GM23338 (cell line): Measurements from ENCODE around the gene TOM1L1. TPM values are rescaled to one million over a fixed set of nuclear protein-coding genes. Genes with fewer than 3 reads are reported as not detected.

Source experiments
- ATAC-seq: fragments of 200-7000 bp; cut with Tn5 transposase; 3 replicates; pipeline ENCODE4 v1.9.1; 2020
- DNase-seq: peaks from one replicate; pipeline ENCODE4 v3.0.0-alpha.2; 2015; ENCODE audit warnings: low spot score
- H2AFZ ChIP-seq: fragments of 200-600 bp; sonication (generic); 2 replicates; pipeline ENCODE4 v1.8.0; 2016; ENCODE audit warnings: antibody characterized with exemption, mild to moderate bottlenecking, moderate library complexity
- H3F3A ChIP-seq: fragments of 200-600 bp; sonication (generic); replicated peaks from 2 replicates; pipeline ENCODE4 v1.8.0; 2017; ENCODE audit warnings: antibody characterized with exemption, mixed run types, low read depth
- H3K27ac ChIP-seq: fragments of 200-600 bp; sonication (generic); 2 replicates; pipeline ENCODE4 v1.6.1; 2016; ENCODE audit warnings: low read depth
- H3K27me3 ChIP-seq: fragments of 200-600 bp; sonication (generic); 2 replicates; pipeline ENCODE4 v1.8.0; 2016; ENCODE audit warnings: mild to moderate bottlenecking, mixed run types, moderate library complexity; ENCODE audit not compliant: insufficient read depth
- H3K36me3 ChIP-seq: fragments of 200-600 bp; sonication (generic); 2 replicates; pipeline ENCODE4 v1.8.0; 2016; ENCODE audit warnings: mild to moderate bottlenecking; ENCODE audit not compliant: insufficient read depth
- H3K4me1 ChIP-seq: fragments of 200-600 bp; sonication (generic); 2 replicates; pipeline ENCODE4 v1.8.0; 2016; ENCODE audit warnings: mild to moderate bottlenecking, moderate library complexity; ENCODE audit not compliant: insufficient read depth
- H3K4me2 ChIP-seq: fragments of 200-600 bp; sonication (generic); 2 replicates; pipeline ENCODE4 v1.7.1; 2017; ENCODE audit warnings: mixed run types
- H3K4me3 ChIP-seq: fragments of 200-600 bp; sonication (generic); 2 replicates; pipeline ENCODE4 v1.6.1; 2016; ENCODE audit warnings: mixed run types
- H3K79me2 ChIP-seq: fragments of 200-600 bp; sonication (generic); replicated peaks from 2 replicates; pipeline ENCODE4 v1.8.0; 2017; ENCODE audit warnings: mild to moderate bottlenecking; ENCODE audit not compliant: insufficient read depth
- H3K9me2 ChIP-seq: fragments of 200-600 bp; sonication (generic); 2 replicates; pipeline ENCODE4 v1.8.0; 2017; ENCODE audit not compliant: insufficient read depth
- H4K20me1 ChIP-seq: fragments of 200-600 bp; sonication (generic); replicated peaks from 2 replicates; pipeline ENCODE4 v1.8.0; 2017; ENCODE audit warnings: mild to moderate bottlenecking; ENCODE audit not compliant: insufficient read depth
- H3K27ac Mint-ChIP-seq: 2 replicates; pipeline ENCODE4 v1.8.0; 2020; ENCODE audit warnings: inconsistent platforms, mild to moderate bottlenecking, moderate library complexity, mixed read lengths
- H3K27me3 Mint-ChIP-seq: 3 replicates; pipeline ENCODE4 v1.8.0; 2022; ENCODE audit warnings: low read depth, mild to moderate bottlenecking, moderate library complexity, mixed read lengths, inconsistent platforms; ENCODE audit not compliant: insufficient read depth, poor library complexity
- H3K36me3 Mint-ChIP-seq: 3 replicates; pipeline ENCODE4 v1.8.0; 2021; ENCODE audit warnings: low read depth, mild to moderate bottlenecking, inconsistent platforms, moderate library complexity, mixed read lengths
- H3K4me1 Mint-ChIP-seq: 3 replicates; pipeline ENCODE4 v1.8.0; 2020; ENCODE audit warnings: mild to moderate bottlenecking, inconsistent platforms, mixed read lengths
- H3K4me3 Mint-ChIP-seq: 3 replicates; pipeline ENCODE4 v1.8.0; 2021; ENCODE audit warnings: moderate library complexity, mild to moderate bottlenecking, inconsistent platforms, mixed read lengths
- H3K9me3 Mint-ChIP-seq: 3 replicates; pipeline ENCODE4 v1.8.0; 2020; ENCODE audit warnings: moderate library complexity, mild to moderate bottlenecking, inconsistent platforms, mixed read lengths
- CREB1 ChIP-seq: fragments of 250-450 bp; sonication (Bioruptor Pico); IDR thresholded peaks from 2 replicates; pipeline ENCODE4 v1.5.0; 2020; ENCODE audit warnings: low read depth, mild to moderate bottlenecking, moderate library complexity
- EZH2phosphoT487 ChIP-seq: fragments of 200-600 bp; sonication (generic); IDR thresholded peaks from one replicate; pipeline ENCODE4 v1.8.1; 2018; ENCODE audit warnings: antibody characterized with exemption; ENCODE audit not compliant: unreplicated experiment
- JUNB ChIP-seq: IDR thresholded peaks from one replicate; pipeline ENCODE4 v1.6.1; 2016; ENCODE audit warnings: antibody characterized with exemption; ENCODE audit not compliant: unreplicated experiment
- NANOG ChIP-seq: IDR thresholded peaks from 2 replicates; pipeline ENCODE4 v1.6.1; 2016; ENCODE audit warnings: antibody characterized with exemption, borderline replicate concordance
- POLR2AphosphoS5 ChIP-seq: IDR thresholded peaks from 2 replicates; pipeline ENCODE4 v1.6.1; 2016; ENCODE audit warnings: antibody characterized with exemption, low read depth
- REST ChIP-seq: IDR thresholded peaks from one replicate; pipeline ENCODE4 v1.6.1; 2018; ENCODE audit warnings: antibody characterized with exemption; ENCODE audit not compliant: unreplicated experiment
- ZNF114 ChIP-seq: fragments of 250-450 bp; sonication (Bioruptor Pico); IDR thresholded peaks from 2 replicates; pipeline ENCODE4 v1.5.0; 2020; ENCODE audit warnings: mild to moderate bottlenecking, moderate library complexity
- ZNF331 ChIP-seq: fragments of 250-450 bp; sonication (Bioruptor Pico); IDR thresholded peaks from 2 replicates; pipeline ENCODE4 v1.5.0; 2020; ENCODE audit warnings: low read depth, mild to moderate bottlenecking, moderate library complexity
- polyA plus RNA-seq: library from polyadenylated mRNA; unstranded; fragments of >200 nt; fragmentation: Nextera tagmentation; extraction: Ambion mirVana; gene quantifications from 2 replicates; pipeline ENCODE4 v1.2.1, GENCODE V29; 2016
- total RNA-seq: library from RNA; depleted of rRNA; stranded (reverse); fragments of >200 nt; shearing (Covaris generic); gene quantifications from 2 replicates; pipeline ENCODE4 v1.2.3, GENCODE V29; 2014
- TF ChIP-seq, protein P1 (sequence below), 2 experiments: fragments of 200-600 bp in 1 of 2; sonication (generic) in 1 of 2; conservative IDR thresholded peaks; 2 replicates each; pipeline versions ENCODE4 v1.5.1 to v1.6.1; 2016 to 2017; ENCODE audit warnings: antibody characterized with exemption in 2 of 2, low read depth in 2 of 2, mild to moderate bottlenecking in 2 of 2, moderate library complexity in 1 of 2
- TF ChIP-seq, protein P2 (sequence below): IDR thresholded peaks from 2 replicates; pipeline ENCODE4 v1.6.1; 2016; ENCODE audit warnings: antibody characterized with exemption

Gene TOM1L1
- total and polyA plus RNA-seq, 2 experiments from 2014 or later: 46.8 to 58.0 TPM

DNA sequence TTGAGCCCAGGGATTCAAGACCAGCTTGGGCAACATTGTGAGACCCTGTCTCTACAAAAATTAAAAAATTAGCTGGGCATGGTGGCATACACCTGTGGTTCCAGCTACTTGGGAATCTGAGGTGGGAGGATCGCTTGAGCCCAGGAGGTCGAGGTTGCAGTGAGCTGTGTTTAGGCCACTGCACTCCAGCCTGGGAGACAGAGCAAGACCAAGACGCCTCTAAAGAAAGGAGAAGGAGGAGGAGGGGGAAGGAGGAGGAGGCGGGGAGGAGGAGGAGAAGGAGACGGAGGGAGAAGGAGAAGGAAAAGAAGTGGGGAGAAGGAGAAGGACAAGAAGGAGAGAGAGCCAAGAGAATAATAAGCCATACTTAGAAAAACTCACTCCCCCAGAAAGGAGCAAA lies 103.8 kb downstream of the TOM1L1 start:
- Histone ChIP-seq H2AFZ (no peak overlapping the region), H3K27me3 (no peaks in the 10 kb centered on the region), H4K20me1 (no peaks in the 10 kb centered on the region), H3K36me3 (no peaks in the 10 kb centered on the region), H3K4me1 (0 out of 2 replicates have a peak, but pooled peaks cover 4% of the 10 kb centered on the region), H3F3A (no peaks in the 10 kb centered on the region), H3K4me3 (no peak overlapping the region), H3K9me2 (no peaks in the 10 kb centered on the region), H3K79me2 (no peaks in the 10 kb centered on the region), H3K27ac (no peak overlapping the region), H3K4me2 (no peak overlapping the region)
- peak; percentile 76 for ATAC-seq
- Mint-ChIP-seq H3K36me3 (no peaks in the 10 kb centered on the region; the same call in 2 of the 3 replicates), H3K27me3 (peaks cover 2% of the 10 kb centered on the region), H3K9me3 (no peaks in the 10 kb centered on the region), H3K4me3 (no peak overlapping the region), H3K27ac (no peak overlapping the region), H3K4me1 (peaks cover 26% of the 10 kb centered on the region)
- TF ChIP-seq POLR2AphosphoS5: no peak
- TF ChIP-seq JUNB: no peak
- TF ChIP-seq NANOG: no peak
- no peak for TF ChIP-seq CREB1 (CRISPR knock-in tag)
- no peak for TF ChIP-seq EZH2phosphoT487
- TF ChIP-seq REST: no peak
- TF ChIP-seq, protein P1, sequence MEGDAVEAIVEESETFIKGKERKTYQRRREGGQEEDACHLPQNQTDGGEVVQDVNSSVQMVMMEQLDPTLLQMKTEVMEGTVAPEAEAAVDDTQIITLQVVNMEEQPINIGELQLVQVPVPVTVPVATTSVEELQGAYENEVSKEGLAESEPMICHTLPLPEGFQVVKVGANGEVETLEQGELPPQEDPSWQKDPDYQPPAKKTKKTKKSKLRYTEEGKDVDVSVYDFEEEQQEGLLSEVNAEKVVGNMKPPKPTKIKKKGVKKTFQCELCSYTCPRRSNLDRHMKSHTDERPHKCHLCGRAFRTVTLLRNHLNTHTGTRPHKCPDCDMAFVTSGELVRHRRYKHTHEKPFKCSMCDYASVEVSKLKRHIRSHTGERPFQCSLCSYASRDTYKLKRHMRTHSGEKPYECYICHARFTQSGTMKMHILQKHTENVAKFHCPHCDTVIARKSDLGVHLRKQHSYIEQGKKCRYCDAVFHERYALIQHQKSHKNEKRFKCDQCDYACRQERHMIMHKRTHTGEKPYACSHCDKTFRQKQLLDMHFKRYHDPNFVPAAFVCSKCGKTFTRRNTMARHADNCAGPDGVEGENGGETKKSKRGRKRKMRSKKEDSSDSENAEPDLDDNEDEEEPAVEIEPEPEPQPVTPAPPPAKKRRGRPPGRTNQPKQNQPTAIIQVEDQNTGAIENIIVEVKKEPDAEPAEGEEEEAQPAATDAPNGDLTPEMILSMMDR (conservative IDR thresholded peaks at IDR 0.05; ENCODE audit: low read depth in 2 of 2): no peak
- TF ChIP-seq, protein P2, sequence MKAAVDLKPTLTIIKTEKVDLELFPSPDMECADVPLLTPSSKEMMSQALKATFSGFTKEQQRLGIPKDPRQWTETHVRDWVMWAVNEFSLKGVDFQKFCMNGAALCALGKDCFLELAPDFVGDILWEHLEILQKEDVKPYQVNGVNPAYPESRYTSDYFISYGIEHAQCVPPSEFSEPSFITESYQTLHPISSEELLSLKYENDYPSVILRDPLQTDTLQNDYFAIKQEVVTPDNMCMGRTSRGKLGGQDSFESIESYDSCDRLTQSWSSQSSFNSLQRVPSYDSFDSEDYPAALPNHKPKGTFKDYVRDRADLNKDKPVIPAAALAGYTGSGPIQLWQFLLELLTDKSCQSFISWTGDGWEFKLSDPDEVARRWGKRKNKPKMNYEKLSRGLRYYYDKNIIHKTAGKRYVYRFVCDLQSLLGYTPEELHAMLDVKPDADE: no peak
- no peak for TF ChIP-seq ZNF331 (CRISPR knock-in tag)
- TF ChIP-seq ZNF114 (CRISPR knock-in tag): no peak
- DNase-seq: no peak

DNA sequence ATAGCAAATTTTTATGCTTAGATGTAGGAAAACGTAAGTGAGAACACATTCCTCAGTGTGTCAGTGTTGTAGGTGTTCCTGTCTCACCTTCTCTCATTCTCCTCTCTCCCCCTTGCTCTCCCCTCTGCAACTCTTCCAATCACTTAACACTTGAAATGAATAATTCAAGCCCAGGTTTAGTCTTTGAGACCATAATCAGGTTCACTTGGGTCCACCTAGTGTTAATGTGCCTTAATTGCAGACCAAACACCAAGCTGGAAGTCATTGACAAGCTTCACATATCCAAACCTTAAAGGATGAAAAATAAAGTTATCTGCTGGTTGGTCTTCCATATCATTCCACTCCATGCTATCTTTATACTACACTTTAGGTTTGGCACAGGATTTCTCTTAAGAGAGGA lies 104.9 kb downstream of the TOM1L1 start:
- Histone ChIP-seq H3K27me3 (no peaks in the 10 kb centered on the region), H3K79me2 (no peaks in the 10 kb centered on the region), H3K4me3 (no peak overlapping the region), H3K4me1 (0 out of 2 replicates have a peak, but pooled peaks cover 4% of the 10 kb centered on the region), H3F3A (no peaks in the 10 kb centered on the region), H3K27ac (no peak overlapping the region), H3K4me2 (no peak overlapping the region), H2AFZ (no peak overlapping the region), H3K36me3 (no peaks in the 10 kb centered on the region), H3K9me2 (no peaks in the 10 kb centered on the region), H4K20me1 (no peaks in the 10 kb centered on the region)
- Mint-ChIP-seq H3K4me3 (no peak overlapping the region), H3K4me1 (peaks cover 26% of the 10 kb centered on the region), H3K27ac (no peak overlapping the region), H3K27me3 (peaks cover 2% of the 10 kb centered on the region), H3K36me3 (no peaks in the 10 kb centered on the region; the same call in 2 of the 3 replicates), H3K9me3 (no peaks in the 10 kb centered on the region)
- ATAC-seq (peak; percentile 71), DNase-seq (peak; percentile 73)
- no peak for TF ChIP-seq NANOG
- TF ChIP-seq, protein P1 (conservative IDR thresholded peaks at IDR 0.05; ENCODE audit: low read depth in 2 of 2): peak; percentile 59 to 62
